ENCODE results near the gene LRP2. TPM values are rescaled to one million over a fixed set of nuclear protein-coding genes. Genes with fewer than 3 reads are reported as not detected.
"Not testable (repeated sequence)": the region's sequence is repeated elsewhere in the genome, so short reads cannot be mapped to it uniquely, and the experiment has no call there.

Gene LRP2
- total RNA-seq, 4 donors from 2014 or later, result not detected

DNA sequence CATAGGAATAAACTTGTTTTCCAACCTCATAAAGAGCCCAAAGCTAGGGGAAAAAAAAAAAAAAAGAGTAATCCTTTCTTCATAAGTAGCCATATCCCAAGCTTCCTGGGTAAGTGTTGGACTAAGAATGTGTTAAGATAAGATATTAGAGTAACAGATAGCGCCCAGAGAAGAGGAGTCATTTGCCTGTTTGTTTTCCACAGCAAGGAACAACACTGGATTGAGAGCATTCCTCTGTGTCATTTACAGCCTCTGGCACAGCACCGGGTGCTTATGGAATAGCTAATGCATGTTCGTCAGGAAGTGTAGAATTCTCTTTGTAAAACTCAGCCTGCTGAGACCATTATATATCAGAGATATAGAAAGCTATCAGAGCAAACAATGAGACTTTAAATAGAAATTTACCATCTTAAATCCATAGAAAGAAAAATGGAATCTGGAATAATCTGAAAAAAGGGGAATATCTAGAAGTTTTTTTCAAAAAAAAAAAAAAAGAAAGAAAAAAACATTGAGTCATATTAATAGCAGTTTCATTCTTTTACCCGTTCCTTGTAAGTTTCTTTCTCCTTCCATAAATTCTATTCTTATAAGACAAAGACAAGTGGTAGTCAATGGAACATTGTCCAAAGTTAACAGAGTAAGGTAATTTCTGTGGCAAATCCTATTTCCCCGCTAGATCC lies 37.6 kb downstream of the LRP2 start:
- DNase-seq (ENCODE audit: low spot score in 2 of 2), result no peak

DNA sequence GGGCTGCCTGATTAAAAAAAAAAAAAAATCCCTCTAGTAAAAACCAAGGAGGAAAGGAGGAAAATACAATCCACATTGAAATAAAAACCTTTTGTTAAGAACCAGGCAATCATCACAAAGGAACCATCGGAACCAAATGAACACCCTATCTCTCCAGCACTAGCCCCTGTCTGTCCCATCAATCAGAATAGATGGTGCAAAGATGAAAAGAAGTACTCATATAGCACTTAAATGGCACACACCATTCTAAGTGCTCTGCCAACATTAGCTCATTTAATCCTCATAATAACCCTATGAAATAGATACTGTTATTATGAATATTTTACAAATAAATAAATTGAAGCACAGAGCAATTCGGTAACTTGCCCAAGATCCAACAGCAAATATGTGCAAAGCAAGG lies 38.5 kb downstream of the LRP2 start:
- no peak overlapping the region for H3K4me3 ChIP-seq
- no peak for DNase-seq (ENCODE audit: low spot score in 2 of 2)
- no peaks in the 10 kb centered on the region for H3K27me3 ChIP-seq
- no peak overlapping the region for H3K27ac ChIP-seq
- H3K36me3 ChIP-seq, result no peaks in the 10 kb centered on the region
- H3K4me1 ChIP-seq, result no peaks in the 10 kb centered on the region
- H3K9me3 ChIP-seq, result no peaks in the 10 kb centered on the region
- TF ChIP-seq, protein P1, sequence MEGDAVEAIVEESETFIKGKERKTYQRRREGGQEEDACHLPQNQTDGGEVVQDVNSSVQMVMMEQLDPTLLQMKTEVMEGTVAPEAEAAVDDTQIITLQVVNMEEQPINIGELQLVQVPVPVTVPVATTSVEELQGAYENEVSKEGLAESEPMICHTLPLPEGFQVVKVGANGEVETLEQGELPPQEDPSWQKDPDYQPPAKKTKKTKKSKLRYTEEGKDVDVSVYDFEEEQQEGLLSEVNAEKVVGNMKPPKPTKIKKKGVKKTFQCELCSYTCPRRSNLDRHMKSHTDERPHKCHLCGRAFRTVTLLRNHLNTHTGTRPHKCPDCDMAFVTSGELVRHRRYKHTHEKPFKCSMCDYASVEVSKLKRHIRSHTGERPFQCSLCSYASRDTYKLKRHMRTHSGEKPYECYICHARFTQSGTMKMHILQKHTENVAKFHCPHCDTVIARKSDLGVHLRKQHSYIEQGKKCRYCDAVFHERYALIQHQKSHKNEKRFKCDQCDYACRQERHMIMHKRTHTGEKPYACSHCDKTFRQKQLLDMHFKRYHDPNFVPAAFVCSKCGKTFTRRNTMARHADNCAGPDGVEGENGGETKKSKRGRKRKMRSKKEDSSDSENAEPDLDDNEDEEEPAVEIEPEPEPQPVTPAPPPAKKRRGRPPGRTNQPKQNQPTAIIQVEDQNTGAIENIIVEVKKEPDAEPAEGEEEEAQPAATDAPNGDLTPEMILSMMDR (IDR thresholded peaks at IDR 0.05), result no peak
- TF ChIP-seq EP300 (IDR thresholded peaks at IDR 0.05) (no peak), POLR2A (IDR thresholded peaks at IDR 0.05) (no peak)
- 70% methylated on average over 2 of the region's 2 CpGs for WGBS, 2 donors

More for the DNA sequence above, 37.6 kb downstream of the LRP2 start:
- H3K27ac ChIP-seq, result no peak overlapping the region
- H3K4me3 ChIP-seq, result no peak overlapping the region
- no peaks in the 10 kb centered on the region for H3K27me3 ChIP-seq
- no peaks in the 10 kb centered on the region for H3K9me3 ChIP-seq
- H3K4me1 ChIP-seq, result no peaks in the 10 kb centered on the region
- TF ChIP-seq EP300 (IDR thresholded peaks at IDR 0.05), result no peak
- TF ChIP-seq, protein P1 (IDR thresholded peaks at IDR 0.05), result no peak
- no peak for TF ChIP-seq POLR2A (IDR thresholded peaks at IDR 0.05)
- WGBS, 2 donors, result 36 to 49% methylated on average over 5 of the region's 5 CpGs
- no peaks in the 10 kb centered on the region for H3K36me3 ChIP-seq

- no peak for DNase-seq (ENCODE audit: low spot score in 2 of 2)
- no peaks in the 10 kb centered on the region for H3K27me3 ChIP-seq
- H3K4me1 ChIP-seq, result no peaks in the 10 kb centered on the region
- TF ChIP-seq, protein P1 (IDR thresholded peaks at IDR 0.05), result no peak
- TF ChIP-seq EP300 (IDR thresholded peaks at IDR 0.05) (no peak), POLR2A (IDR thresholded peaks at IDR 0.05) (no peak)
- no peaks in the 10 kb centered on the region for H3K36me3 ChIP-seq
- 93% methylated on average over 6 of the region's 6 CpGs for WGBS, 2 donors
- H3K9me3 ChIP-seq, result no peaks in the 10 kb centered on the region
- H3K27ac ChIP-seq, result no peak overlapping the region
- H3K4me3 ChIP-seq, result no peak overlapping the region
Observed at GRCh38 chr2:169320561-169320960, 41.8 kb downstream of the LRP2 start.

GRCh38 chr2:169315357-169315756 lies 47.0 kb downstream of the LRP2 start:
- Histone ChIP-seq H3K4me3 (no peak overlapping the region), H3K9me3 (no peaks in the 10 kb centered on the region), H3K27me3 (no peaks in the 10 kb centered on the region), H3K4me1 (no peaks in the 10 kb centered on the region), H3K36me3 (no peaks in the 10 kb centered on the region), H3K27ac (no peak overlapping the region)
- DNase-seq (ENCODE audit: low spot score in 2 of 2), result no peak
- TF ChIP-seq EP300 (IDR thresholded peaks at IDR 0.05), result no peak
- TF ChIP-seq, protein P1 (IDR thresholded peaks at IDR 0.05), result no peak
- no peak for TF ChIP-seq POLR2A (IDR thresholded peaks at IDR 0.05)
- WGBS, 2 donors, result 82 to 89% methylated on average over 3 of the region's 3 CpGs

DNA sequence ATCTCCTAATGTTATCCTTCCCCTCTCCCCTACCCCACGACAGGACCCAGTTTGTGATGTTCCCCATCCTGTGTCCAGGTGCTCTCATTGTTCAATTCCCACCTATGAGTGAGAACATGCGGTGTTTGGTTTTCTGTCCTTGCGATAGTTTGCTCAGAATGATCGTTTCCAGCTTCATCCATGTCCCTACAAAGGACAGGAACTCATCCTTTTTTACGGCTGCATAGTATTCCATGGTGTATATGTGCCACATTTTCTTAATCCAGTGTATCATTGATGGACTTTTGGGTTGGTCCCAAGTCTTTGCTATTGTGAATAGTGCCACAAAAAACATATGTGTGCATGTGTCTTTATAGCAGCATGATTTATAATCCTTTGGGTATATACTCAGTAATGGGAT lies 54.0 kb downstream of the LRP2 start:
- H3K9me3 ChIP-seq; H3K27me3 ChIP-seq; H3K36me3 ChIP-seq; DNase-seq (ENCODE audit: low spot score in 2 of 2); H3K4me3 ChIP-seq; H3K4me1 ChIP-seq; H3K27ac ChIP-seq: not testable (repeated sequence)
- WGBS, 2 donors, result 92 to 98% methylated on average over 5 of the region's 5 CpGs

GRCh38 chr2:169304689-169305088 lies 57.6 kb downstream of the LRP2 start:
- H3K27me3 ChIP-seq; H3K4me1 ChIP-seq; H3K36me3 ChIP-seq; H3K4me3 ChIP-seq; H3K27ac ChIP-seq; H3K9me3 ChIP-seq; DNase-seq (ENCODE audit: low spot score in 2 of 2): not testable (repeated sequence)
- 94 to 95% methylated on average over 4 of the region's 4 CpGs for WGBS, 2 donors
